Measurements from ENCODE around the gene PABPN1.
"Not testable (repeated sequence)": the region's sequence is repeated elsewhere in the genome, so short reads cannot be mapped to it uniquely, and the experiment has no call there.

PABPN1 gene, protein sequence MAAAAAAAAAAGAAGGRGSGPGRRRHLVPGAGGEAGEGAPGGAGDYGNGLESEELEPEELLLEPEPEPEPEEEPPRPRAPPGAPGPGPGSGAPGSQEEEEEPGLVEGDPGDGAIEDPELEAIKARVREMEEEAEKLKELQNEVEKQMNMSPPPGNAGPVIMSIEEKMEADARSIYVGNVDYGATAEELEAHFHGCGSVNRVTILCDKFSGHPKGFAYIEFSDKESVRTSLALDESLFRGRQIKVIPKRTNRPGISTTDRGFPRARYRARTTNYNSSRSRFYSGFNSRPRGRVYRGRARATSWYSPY

DNA sequence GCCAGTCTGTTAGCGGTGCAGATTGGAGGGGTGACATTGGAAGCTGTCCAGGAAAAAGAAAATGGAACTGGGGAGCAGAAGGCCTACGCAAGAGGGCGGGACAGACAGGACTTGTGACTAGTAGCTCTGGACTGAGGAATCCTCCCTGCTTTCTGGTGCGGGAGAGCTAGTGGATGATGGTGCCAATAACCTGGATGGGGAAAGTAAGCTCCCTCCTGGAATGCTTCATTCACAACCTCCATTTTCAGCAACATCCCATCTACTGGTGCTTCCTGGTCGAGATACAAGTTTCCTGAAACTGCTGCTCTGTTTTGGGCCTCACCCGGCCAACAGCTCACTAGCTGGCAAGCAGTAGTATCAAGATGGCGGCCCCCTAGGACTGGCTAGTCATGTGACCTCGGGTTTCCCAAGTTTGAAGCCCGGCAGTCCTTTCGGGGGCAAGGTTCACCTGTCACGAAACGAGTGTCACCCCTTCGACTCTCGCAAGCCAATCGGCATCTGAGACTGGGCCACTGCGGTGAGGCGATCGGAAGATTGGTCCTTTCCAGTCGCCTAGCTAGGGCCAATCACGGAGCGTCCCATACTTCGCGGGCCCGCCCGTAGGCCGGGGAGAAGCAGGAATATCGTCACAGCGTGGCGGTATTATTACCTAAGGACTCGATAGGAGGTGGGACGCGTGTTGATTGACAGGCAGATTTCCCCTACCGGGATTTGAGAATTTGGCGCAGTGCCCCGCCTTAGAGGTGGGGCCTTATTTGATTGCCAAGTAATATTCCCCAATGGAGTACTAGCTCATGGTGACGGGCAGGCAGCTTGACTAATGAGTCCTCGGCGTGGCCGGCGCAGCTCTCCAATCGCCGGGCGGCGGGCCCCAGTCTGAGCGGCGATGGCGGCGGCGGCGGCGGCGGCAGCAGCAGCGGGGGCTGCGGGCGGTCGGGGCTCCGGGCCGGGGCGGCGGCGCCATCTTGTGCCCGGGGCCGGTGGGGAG, at the start of gene PABPN1:
PABPN1 (plus strand) TSS at position 874 of the 988 bp plus-strand sequence; CDS start at position 887, 13 bp downstream.
- DNase-seq: peak; percentile 85 to 100 (median 99)

DNA sequence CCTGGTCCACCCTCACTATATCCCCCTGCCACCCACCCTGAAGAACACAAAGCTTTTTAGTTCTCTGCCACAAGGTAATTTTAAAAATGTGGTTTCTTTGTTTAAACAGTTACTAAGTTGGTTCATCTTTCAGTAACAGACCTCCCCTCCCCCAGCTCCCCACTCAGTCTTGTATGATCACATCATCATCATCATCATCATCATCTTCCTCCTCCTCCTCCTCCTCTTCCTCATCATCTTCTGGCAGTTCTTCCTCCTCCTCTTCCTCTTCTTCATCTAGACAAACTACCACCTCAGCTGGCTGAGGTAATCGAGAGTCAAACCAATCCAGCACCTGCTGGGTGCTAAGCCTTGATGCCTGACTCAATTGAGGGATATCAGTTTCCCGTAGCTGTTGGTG, 45.8 kb upstream of the PABPN1 start:
- no peak for DNase-seq

DNA sequence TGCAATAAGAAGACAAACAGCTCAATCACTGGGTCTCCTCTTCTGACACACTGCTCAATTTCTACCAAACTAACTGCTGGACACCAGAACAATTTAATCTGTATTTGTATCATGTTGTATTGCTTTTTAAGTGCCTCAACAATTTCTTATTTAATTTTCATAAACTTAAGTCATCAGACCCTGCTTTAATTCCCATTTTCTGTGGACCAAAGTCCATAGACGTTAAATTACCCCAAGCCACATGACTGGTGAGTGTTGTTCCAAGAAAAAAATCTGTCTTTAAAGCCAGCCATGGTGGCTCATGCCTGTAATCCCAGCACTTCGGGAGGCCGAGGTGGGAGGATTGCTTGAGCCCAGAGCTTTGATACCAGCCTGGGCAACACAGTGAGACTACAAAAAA, 44.1 kb upstream of the PABPN1 start:
- no peak for DNase-seq

DNA sequence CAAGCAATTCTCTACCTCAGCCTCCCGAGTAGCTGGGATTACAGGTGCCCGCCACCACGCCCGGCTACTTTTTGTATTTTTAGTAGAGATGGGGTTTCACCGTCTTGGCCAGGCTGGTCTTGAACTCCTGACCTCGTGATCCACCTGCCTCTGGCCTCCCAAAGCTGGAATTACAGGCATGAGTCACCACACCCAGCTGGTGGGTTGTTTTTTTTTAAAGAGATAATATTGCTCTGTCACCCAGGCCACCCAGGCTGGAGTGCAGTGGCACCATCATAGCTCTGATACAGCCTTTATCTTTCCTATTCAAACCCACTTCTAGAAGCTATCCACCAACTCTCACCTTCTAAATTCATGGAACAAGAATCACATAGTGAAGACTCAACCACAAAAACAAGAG, 43.3 kb upstream of the PABPN1 start:
- not testable (repeated sequence) for DNase-seq

DNA sequence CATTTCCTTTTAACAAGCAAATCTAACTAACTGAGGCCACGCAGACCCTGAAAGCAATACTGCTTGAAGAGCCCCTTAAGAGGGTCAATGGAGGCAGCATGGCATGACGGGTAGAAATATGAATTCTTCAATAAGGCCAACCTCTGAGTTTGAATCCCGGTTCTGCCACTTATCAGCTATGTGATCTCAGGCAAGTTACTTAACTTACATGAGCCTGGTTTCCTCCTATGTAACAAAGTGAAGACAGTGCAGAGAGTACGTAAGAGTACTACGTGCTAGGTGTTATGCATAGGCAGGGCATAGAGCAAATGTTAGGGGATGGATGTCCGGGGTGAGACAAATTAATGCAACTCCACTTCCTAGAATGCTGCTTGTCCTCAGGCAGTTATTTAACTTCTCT, 40.0 kb upstream of the PABPN1 start:
- no peak for DNase-seq

DNA sequence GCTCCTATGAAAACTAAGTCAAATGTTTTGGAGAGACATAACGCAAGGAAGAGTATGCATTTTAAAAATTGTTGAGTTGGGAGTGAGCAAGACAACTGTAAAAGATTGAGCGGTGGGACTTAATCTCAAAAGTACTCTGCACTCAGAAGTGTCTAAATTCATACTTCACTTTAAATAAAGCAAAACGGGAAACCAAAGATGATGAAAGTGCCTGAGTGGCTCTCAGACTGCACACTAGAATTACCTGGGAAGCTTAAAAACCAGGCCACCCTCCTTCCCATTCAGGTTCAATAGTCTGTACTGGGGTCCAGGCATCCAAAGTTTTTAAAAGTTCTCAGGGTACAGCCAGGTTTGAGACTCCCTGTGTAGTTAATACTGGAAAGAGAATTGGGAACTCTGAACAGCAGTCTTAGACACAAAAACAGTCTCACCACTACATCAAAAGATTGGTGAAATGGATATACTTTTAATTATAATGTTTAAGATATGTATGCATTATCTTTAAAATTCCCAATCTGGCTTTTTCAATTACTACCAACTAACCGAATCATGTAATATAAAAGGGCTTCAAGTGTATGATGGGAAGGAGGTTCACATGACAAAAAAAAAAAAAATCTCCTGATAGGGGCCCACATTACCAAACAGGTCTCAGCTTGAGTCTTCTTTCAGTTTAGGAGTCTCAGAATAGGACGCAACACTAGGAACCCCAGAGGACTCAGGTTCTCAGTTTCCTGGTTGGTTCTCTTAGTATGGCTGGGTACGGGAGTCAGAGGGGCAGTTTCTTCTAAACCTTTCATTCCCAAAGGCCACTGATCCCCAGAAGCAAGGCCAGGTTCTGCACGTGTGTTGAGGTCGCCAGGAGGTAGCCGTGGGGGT, 36.4 kb upstream of the PABPN1 start:
- no peak for DNase-seq

DNA sequence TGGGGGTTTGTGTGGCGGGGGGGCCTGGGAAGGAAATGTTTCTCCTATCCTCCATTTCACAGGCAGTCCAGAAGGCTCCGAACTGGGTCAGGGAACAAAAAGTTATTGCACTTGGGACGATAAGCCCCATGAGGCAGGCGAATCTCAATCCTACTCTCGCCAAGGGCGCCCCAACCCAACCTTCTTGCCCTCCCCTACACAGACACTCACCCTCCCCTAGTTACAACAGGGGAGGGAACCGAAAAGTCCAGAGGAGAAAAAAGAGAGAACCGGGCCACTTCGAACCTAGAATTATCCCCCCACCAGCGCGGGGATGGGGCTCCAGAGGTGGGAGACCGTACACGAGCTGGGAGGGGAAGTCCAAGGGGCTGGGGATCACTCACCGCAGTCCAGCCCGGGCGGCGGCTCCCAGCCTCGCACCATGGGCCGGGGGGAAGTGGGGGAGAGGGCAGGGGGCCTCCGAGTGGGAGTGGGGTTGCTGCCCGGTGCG, 35.7 kb upstream of the PABPN1 start:
- DNase-seq: peak in 2 of 58 donors; percentile 27 to 59

DNA sequence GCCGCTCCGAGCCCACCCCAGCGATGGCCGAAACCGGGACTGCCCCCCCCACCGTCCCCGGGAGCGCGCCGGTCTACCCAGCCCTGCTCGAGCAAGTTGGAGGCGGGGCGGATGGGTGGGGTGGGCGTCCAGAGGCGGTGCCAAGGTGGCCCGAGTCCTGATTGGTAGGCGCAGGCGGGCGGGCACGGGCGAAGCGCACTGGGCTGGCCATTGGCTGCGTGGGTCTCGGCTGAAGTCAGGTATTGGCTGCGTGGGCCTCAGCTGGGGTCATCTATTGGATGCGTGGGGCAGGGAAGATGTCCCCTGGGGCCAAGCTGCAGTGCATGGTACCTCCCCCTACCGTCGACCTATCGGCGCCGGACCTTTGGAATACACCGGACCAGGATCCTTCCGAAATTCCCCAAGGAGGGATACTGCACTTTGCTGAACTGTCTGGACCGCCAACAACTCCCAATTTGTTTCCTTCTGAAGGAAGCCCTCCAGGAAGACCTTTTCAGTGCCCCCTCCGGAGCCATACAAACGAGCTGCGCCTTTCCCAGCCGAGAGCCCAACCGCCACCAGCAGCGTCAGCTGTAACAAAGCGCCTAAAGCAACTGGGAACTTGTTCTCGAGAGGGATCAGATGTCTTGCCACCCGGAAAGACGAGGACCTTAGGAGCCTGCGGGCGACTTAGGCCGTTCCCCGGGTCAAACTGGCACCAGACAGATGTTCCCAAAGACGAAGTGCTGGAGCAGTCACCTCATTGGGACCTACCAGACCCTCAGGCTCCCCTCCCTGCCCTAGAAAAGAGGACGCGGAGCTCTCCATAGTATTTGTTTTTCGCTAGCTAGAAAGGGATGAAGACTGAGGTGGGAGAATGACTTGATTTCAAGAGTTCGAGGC, 35.0 kb upstream of the PABPN1 start, which contains the start of gene HOMEZ:
HOMEZ (minus strand) TSS at position 113 of the 882 bp plus-strand sequence. CDS start 180 bp downstream, outside the sequence.
- peak; percentile 83 to 99 (median 99) for DNase-seq

DNA sequence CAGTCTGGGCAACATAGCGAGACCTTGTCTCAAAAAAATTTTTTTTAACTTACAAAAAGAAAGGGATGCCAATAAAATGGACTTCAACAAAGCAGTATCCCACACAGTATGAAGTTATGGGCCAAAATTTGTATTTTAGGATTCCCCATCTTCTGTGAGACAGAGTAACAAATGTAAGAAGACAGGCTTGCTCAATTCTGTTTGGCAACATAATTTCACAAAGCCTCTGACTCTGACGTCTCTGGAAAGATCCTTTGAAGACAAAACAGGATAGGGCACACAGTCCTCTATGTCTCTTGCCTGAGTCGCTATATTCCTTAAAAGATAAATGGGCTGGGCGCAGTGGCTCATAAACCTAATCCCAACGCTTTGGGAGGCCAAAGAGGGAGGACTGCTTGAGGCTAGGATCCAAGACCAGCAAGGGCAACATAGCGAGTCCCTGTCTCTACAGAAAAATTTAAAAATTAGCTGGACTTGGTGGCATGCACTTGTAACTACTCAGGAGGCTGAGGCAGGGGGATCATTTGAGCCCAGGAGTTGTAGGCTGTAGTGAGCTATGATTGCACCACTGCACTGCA, 34.3 kb upstream of the PABPN1 start:
- no peak for DNase-seq

DNA sequence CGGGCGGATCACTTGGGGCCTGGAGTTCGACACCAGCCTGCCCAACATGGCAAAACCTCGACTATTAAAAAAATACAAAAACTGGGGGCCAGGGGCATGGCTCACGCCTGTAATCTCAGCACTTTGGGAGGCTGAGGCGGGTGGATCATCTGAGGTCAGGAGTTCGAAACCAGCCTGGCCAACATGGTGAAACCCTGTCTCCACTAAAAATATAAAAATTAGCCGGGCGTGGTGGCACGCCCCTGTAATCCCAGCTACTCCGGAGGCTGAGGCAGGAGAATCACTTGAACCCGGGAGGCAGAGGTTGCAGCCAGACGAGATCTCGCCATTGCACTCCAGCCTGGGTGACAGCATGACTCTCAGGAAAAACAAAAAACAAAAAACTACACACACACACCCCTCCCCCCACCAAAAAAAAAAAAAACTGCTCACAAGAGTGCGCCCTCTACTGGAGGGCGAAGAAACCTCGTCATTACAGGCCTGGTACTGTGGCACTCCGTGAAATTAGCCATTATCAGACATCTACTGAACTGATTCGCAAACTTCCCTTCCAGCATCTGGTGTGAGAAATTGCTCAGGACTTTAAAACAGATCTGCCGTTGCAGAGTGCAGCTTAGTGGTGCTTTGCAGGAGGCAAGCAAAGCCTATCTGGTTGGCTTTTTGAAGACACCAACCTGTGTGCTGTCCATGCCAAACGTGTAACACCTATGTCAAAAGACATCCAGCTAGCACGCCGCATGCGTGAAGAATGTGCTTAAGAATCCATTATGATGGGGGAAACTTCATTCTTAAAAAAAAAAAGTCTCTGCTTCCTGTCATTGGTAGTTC, 26.3 kb upstream of the PABPN1 start:
- peak in 27 of 58 donors; percentile 11 to 62 (median 29) for DNase-seq

DNA sequence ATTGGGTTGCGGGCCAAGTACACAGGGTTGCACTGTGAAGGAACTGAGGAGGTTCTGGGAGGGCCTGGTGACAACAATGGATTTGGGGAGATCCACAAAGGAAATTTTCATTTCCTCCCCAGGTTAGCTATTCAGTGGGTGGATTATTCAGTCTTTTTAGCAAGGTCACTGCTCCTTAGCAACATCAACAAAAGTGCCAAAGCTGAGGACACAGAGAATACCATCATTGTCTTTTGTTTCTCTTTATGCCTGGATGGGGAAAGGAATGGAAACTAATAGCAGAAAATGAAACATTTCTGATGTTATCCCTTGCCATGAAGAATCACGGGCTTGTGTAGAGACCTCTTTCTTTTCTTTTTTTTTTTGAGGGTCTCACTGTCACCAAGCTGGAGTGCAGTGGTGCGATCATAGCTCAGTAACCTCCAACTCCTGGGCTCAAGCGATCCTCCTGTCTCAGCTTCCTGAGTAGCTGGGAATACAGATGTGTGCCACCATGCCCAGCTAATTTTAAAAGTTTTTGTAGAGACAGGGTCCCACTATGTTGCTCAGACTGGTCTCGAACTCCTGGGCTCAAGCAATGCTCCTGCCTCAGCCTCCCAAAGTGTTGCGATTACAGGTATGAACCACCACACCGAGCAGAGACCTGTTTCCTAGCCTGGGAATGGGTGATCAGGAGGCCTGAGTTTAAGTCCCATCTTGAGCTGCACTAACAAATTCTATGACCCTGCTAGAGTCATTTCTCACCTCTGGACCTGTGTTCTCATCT, 25.1 kb upstream of the PABPN1 start:
- no peak for DNase-seq

DNA sequence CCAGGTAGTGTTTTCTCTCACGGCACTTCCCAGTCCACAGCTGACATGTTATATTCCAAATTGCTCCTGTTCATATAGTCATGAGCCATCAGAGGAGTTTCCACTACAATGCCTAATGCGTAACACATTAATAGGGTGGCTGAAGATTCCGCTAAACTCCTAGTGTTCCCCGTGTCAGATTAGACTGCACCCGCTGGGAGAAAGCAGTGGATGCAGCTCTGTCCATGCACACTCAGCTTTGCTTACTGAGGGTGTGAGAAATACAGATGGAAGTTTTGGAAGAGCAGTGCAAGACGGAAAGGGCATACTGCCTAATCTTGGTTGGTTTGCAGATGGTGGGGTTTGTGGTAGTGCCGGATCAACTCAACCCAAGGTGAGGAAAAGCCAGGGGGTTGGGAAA, 24.2 kb upstream of the PABPN1 start:
- DNase-seq: no peak

DNA sequence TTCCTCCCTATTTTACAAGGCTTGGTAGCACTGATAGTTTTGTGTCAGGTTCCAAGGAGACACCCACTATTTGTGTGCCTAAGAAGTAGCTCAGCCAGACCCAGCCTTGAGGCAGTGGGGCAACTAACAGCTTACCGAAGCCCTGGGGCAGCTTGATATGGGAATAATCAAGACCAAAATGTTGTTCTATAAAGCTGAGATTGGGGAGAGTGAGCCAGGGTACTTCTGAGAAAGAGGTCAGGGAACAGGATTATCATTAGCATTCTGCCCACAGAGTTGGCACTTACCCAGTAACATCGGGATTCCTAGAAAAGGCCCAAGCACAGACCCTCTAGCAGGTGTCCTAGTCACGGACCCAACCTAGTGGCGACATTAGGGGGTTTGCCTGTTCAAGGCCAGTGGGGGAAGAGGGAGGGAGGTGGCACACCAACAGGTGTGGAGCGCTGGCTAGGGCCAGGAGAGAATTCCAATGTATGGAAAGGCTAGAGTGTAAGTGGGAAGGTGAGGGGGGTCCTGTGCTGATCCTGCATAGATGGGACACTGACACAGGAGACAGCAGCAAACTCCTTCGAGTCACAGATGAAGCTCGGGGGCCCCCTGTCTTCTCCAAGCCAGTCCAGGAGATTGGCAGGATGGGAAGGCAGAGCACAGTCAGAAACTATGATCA, 23.5 kb upstream of the PABPN1 start:
- DNase-seq: no peak

DNA sequence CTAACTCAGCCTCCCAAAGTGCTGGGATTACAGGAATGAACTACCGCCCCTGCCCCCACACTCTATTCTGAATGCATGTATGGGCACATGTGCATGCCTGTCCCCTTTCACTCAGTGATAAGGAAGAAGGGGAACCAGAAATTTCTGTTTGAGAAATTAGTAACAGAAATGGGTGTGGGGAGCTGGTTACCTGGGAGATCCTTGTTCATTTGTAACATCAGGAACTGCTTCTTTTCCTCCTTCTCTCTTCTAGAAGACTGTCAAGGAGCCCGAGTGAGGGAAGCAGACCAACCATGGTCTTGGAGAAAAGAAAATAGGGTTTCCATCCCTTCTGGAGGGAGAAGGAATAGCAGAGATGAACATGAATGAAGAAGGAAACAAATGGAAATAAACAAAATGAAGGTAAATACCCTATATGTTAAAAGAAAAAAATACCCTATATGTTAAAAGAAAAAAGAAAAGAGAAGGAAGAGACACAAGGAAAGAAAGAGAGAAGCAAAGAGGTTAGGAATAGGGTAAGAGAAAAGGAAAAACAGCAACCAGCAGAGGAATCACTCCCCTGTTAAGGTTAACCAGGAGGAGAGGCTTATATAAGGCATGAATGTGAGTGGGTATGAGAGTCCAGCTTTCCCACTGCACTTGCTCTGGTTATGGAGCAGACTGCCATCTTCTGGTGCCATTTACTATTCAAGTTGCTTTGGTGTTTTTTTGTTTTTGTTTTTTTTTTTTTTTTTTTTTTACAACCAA, 21.9 kb upstream of the PABPN1 start:
- peak in 13 of 58 donors; percentile 5 to 69 (median 25) for DNase-seq

DNA sequence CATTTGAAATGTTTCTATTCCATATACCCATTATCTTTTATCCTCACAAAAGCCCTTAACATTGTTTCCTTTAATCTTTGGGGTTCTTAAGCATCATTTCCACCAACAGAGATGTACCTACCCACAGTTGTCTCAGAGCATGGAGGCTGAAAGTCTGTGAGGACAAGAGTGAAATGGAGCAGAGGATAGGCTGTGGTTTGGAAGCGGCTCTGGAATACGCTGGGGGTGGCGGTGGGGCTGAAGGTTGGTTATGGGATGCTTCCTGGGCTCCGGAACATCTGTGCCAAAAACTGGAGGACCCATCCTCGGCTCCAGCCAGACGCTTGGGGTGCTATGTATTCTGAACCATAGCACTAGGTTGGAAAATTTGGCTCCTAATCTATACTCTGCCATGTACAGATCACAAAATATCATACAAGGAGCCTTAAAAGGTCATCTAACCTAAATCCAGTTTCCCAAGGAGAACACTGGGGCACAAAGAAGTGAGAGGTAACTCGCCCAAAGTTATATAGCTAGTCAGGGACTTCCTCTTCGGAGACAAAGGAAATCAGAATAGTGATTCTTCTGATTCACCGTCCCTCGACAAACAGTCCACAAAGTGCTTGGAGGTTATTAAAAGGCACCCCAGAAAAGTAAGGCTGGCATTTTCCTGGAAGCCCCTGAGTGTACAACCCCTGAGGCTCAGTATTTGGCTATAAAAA, 21.1 kb upstream of the PABPN1 start:
- DNase-seq: no peak
